Epithelial cell of esophagus (primary cell): ENCODE results near the gene FAM3D.
"Not testable (repeated sequence)": the region's sequence is repeated elsewhere in the genome, so short reads cannot be mapped to it uniquely, and the experiment has no call there.

Source experiments
- DNase-seq: peaks from one replicate; pipeline ENCODE4 v3.0.0; 2010; ENCODE audit warnings: low read depth
- H3K4me3 ChIP-seq: 2 replicates; pipeline ENCODE4 v1.5.1; 2011; ENCODE audit warnings: mild to moderate bottlenecking, low read length, control low read depth
- TF ChIP-seq, protein P1 (sequence below): IDR thresholded peaks from 2 replicates; pipeline ENCODE4 v1.5.1; 2011; ENCODE audit warnings: low read depth, mild to moderate bottlenecking, low read length, control low read depth, inconsistent platforms; ENCODE audit not compliant: insufficient read depth; ENCODE audit errors: missing control alignments

The FAM3D gene

DNA sequence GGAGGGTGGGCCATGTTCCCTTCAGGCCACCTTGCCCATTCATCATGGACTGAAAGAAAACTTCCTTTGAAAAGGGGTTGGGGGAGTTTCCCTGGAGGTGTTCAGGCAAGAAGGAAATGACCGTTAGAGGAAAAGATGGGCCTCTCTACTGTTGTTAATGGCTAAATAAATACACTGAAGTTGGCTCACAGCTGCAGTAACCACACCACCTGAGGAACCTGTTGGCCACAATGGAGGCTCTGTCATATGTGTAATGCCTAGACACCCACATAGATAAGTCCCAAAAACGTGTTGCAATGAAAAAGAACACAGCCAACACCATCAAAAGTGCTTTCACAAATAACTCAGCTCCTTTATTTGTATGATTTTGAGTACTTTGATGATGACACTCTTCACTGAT, 38.2 kb upstream of the FAM3D start:
- TF ChIP-seq, protein P1, sequence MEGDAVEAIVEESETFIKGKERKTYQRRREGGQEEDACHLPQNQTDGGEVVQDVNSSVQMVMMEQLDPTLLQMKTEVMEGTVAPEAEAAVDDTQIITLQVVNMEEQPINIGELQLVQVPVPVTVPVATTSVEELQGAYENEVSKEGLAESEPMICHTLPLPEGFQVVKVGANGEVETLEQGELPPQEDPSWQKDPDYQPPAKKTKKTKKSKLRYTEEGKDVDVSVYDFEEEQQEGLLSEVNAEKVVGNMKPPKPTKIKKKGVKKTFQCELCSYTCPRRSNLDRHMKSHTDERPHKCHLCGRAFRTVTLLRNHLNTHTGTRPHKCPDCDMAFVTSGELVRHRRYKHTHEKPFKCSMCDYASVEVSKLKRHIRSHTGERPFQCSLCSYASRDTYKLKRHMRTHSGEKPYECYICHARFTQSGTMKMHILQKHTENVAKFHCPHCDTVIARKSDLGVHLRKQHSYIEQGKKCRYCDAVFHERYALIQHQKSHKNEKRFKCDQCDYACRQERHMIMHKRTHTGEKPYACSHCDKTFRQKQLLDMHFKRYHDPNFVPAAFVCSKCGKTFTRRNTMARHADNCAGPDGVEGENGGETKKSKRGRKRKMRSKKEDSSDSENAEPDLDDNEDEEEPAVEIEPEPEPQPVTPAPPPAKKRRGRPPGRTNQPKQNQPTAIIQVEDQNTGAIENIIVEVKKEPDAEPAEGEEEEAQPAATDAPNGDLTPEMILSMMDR: no peak

DNA sequence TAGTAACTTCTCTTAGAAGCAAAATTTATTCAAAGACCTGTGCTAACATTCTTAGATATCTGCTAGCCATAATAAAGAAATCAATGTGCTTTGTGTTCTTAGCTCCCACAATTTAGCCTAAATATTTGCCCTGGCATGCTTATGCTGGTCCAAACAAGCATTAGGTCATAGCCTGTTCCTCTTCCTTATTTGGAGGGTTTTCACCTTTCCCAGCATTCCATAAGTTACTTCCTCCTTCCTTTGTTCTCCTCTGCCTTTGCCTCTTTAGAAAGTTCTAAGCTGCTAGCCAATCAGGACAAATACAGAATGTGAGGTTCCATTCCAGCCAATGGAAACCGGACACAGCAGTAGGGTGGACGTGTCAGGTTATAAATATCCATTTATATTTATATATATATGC, 37.7 kb upstream of the FAM3D start:
- DNase-seq: peak; percentile 60
- not testable (repeated sequence) for H3K4me3 ChIP-seq

More for the DNA sequence above, 38.2 kb upstream of the FAM3D start:
- DNase-seq: peak; percentile 12
- no peak overlapping the region for H3K4me3 ChIP-seq

DNA sequence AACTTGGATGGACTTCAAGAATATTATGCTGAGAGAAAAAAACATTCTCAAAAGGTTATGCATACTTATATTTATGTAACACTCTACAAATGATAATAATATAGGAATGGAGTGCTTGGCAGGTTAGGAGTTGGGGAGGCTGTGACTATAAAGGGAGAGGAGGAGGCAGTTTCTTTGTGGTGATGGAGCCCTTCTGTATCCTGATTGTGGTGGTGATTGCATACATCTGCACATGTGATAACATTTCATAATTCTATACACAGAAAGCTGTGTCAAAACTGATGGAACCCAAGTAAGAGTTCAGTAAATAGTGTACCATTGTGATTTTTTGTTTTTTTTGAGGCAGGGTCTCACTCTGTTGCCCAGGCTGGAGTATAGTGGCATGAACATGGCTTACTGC, 31.7 kb upstream of the FAM3D start:
- TF ChIP-seq, protein P1: no peak
- no peak for DNase-seq
- no peak overlapping the region for H3K4me3 ChIP-seq

DNA sequence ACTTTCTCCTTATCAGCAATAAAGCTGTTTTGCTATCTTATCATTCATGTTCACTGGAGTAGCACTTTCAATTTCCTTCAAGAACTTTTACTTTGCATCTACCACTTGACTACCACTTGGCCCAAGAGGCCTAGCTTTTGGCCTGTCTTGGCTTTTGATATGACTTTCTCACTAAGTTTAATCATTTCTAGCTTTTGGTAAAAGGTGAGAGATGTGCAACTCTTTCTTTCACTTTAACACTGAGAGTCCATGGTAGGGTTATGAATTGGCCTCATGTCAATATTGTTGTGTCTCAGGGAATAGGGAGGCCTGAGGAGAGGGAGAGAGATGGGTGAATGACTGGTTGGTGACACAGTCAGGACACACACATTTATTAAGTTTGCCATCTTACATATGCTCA, 31.0 kb upstream of the FAM3D start:
- DNase-seq: no peak
- TF ChIP-seq, protein P1: no peak
- no peak overlapping the region for H3K4me3 ChIP-seq

DNA sequence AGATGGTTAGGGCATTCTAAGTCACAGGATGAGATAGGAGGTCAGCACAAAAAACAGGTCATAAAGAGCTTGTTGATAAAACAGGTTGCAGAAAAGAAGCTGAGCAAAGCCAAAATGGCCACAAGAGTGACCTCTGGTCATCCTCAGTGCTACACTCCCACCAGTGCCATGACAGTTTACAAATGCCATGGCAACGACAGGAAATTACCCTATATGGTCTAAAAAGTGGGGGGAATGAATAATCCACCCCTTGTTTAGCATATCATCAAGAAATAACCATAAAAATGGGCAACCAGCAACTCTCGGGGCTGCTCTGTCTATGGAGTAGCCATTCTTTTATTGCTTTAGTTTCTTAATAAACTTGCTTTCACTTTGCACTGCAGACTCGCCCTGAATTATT, 30.2 kb upstream of the FAM3D start:
- DNase-seq, H3K4me3 ChIP-seq: not testable (repeated sequence)

DNA sequence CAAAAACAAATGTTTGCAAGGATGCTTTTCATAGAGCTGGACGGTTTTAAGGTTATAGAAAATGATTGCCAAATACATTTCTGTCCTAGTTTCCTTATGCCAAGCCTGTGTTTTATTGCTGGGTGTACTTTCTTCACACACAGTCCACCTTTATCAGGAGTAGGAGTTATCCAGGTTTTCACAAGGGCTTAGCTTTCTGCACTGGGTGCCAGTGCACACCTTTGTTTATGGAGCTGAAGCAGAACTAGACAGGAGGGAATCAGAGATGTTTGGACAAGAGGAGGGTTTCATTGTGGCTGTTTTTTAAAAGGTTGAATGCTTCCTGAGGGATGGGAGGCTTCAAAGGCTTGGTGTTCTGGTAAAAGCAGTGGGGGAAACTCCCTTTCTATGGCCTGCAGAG, 29.5 kb upstream of the FAM3D start:
- no peak for DNase-seq
- TF ChIP-seq, protein P1: no peak
- H3K4me3 ChIP-seq: no peak overlapping the region

DNA sequence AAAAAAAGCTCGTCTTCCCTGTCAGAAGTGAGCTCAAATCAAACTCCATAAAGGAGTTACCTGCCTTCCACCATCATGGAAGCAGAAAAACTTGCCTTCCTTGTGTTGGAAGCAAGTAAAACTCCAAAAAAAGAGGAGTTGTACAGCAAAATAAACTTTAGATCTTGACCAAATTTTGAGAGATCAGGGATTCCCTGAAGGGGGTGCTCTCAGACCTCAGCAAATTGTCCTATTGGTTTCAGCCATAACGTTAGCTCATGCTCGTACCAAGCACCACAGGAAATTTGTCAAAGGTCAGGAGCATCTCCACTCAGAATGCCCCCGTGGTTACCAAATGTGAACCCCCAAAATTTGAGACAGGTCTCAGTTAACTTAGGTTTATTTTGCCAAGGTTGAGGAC, 28.7 kb upstream of the FAM3D start:
- H3K4me3 ChIP-seq, DNase-seq: not testable (repeated sequence)

DNA sequence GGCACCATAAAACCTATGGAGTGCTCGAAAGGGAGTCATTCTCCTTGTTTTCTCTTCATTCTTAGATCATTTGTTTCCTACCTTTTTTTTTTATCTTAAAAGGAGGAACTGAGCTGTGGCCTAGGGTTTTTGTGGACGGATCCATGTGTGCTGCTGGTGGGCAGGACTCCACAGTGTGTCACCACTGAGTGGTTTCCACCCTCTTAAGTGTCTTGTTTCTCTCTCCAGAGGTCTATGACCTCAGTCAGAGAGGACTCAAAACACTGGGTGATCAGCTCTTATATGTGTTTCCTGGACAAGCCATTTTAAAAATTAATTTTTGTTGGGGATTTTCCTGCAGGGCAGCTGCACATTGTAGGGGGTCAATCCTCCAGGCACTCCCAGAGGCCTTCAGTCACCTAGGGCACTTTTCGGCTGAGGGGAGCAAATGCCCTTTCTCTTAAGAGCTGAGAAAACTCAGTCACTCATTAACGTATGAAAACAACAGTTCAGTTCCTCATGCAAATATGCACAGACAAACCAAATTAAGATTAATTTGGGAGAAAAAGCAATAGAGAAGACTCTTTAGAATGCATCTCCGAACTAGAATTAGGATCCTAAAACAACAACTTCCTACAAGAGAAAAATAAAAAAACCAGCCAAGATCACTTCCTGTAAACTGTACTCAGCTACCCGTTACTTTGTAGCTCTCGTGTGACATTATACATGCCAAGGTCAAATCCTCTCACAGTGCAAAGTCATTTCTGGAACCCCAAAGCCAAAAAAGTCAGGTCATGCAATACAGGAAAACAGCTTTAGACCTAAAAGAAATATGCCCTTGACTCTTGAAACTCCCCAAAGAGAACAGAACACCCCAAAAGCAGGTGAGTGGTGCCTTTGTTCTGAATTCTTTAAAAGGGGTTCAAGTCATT, 27.6 kb upstream of the FAM3D start:
- H3K4me3 ChIP-seq: no peak overlapping the region
- TF ChIP-seq, protein P1: no peak
- no peak for DNase-seq
